HG03060 (cell line): ENCODE data around the gene MXD1.

Experiments
- ATAC-seq: cut with Tn5 transposase; IDR thresholded peaks from one replicate; pipeline ENCODE4 v1.9.1; 2021; ENCODE audit warnings: low read depth, moderate number of reproducible peaks; ENCODE audit not compliant: unreplicated experiment

Gene MXD1

GRCh38 chr2:69975136-69975852, 60.4 kb downstream of the MXD1 start:
- no peak for ATAC-seq

GRCh38 chr2:69975853-69976462, 61.0 kb downstream of the MXD1 start:
- no peak for ATAC-seq

GRCh38 chr2:69977186-69977585, 62.3 kb downstream of the MXD1 start:
- no peak for ATAC-seq

GRCh38 chr2:69977906-69978482, 63.1 kb downstream of the MXD1 start:
- no peak for ATAC-seq

- no peak for ATAC-seq
These were observed 65.2 kb downstream of the MXD1 start for GRCh38 chr2:69979902-69980807.

- ATAC-seq: no peak
These were observed 68.6 kb downstream of the MXD1 start for GRCh38 chr2:69983392-69983966.

GRCh38 chr2:69985216-69985615, 70.3 kb downstream of the MXD1 start:
- no peak for ATAC-seq

GRCh38 chr2:69985688-69986087, 70.8 kb downstream of the MXD1 start:
- ATAC-seq: no peak

- ATAC-seq: no peak
These were observed 71.8 kb downstream of the MXD1 start for GRCh38 chr2:69986691-69987090.

GRCh38 chr2:69988086-69988635, 73.3 kb downstream of the MXD1 start:
- ATAC-seq: no peak

GRCh38 chr2:69989009-69989408, 74.1 kb downstream of the MXD1 start:
- no peak for ATAC-seq

GRCh38 chr2:69989441-69990105, 74.7 kb downstream of the MXD1 start:
- ATAC-seq: no peak
